ENCODE data around the gene SH2B3. TPM values are rescaled to one million over a fixed set of nuclear protein-coding genes. Genes with fewer than 3 reads are reported as not detected.
A peak's percentile ranks its signal among the peaks of the same experiment; 100 is the strongest.

Gene SH2B3
- total and polyA plus RNA-seq, 10 donors, result 11.5 to 105 (median 81.9) TPM

GRCh38 chr12:111430433-111431353 is 25.0 kb downstream of the SH2B3 start:
- peaks cover 0 to 21% (median 0%) of the 10 kb centered on the region in 6 donors for H3K36me3 ChIP-seq
- intact Hi-C loops (cut with DNase I; ENCODE audit: low total_unique reads), result no loop called here
- peaks cover 94 to 100% (median 100%) of the 10 kb centered on the region in 6 donors for H3K4me1 ChIP-seq
- 5 to 7% (median 6%) methylated on average over 9 to 17 of the region's 17 CpGs for WGBS, 5 donors
- TF ChIP-seq POLR2AphosphoS5 (IDR thresholded peaks at IDR 0.05) (peak; percentile 39 to 62 (median 45)), POLR2A (IDR thresholded peaks at IDR 0.05) (no peak)
- TF ChIP-seq, protein P1, sequence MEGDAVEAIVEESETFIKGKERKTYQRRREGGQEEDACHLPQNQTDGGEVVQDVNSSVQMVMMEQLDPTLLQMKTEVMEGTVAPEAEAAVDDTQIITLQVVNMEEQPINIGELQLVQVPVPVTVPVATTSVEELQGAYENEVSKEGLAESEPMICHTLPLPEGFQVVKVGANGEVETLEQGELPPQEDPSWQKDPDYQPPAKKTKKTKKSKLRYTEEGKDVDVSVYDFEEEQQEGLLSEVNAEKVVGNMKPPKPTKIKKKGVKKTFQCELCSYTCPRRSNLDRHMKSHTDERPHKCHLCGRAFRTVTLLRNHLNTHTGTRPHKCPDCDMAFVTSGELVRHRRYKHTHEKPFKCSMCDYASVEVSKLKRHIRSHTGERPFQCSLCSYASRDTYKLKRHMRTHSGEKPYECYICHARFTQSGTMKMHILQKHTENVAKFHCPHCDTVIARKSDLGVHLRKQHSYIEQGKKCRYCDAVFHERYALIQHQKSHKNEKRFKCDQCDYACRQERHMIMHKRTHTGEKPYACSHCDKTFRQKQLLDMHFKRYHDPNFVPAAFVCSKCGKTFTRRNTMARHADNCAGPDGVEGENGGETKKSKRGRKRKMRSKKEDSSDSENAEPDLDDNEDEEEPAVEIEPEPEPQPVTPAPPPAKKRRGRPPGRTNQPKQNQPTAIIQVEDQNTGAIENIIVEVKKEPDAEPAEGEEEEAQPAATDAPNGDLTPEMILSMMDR (IDR thresholded peaks at IDR 0.05 in 8 of 11, conservative IDR thresholded peaks at IDR 0.05 in 3 of 11), result peak in 3 of 11 experiments; percentile 13 to 31 (median 14)
- H3K9me3 ChIP-seq, result no peaks in the 10 kb centered on the region
- H3K27me3 ChIP-seq (replicated peaks in 1 of 7), result no peaks in the 10 kb centered on the region
- H3K27ac ChIP-seq, result peak overlapping the region; percentile 89 to 95 (median 92)
- no peak for DNase-seq
- peak overlapping the region in 7 of 8 donors; percentile 3 to 58 (median 19) for H3K4me3 ChIP-seq

GRCh38 chr12:111431772-111432171 is 26.0 kb downstream of the SH2B3 start:
- TF ChIP-seq, protein P1 (IDR thresholded peaks at IDR 0.05 in 8 of 11, conservative IDR thresholded peaks at IDR 0.05 in 3 of 11), result no peak
- TF ChIP-seq POLR2A (IDR thresholded peaks at IDR 0.05), result no peak
- no peak for TF ChIP-seq POLR2AphosphoS5 (IDR thresholded peaks at IDR 0.05)
- Histone ChIP-seq H3K36me3 (peaks cover 0 to 19% (median 0%) of the 10 kb centered on the region in 6 donors), H3K4me1 (peaks cover 94 to 100% (median 100%) of the 10 kb centered on the region in 6 donors), H3K27ac (peak overlapping the region; percentile 89 to 95 (median 92)), H3K9me3 (no peaks in the 10 kb centered on the region), H3K4me3 (no peak overlapping the region), H3K27me3 (replicated peaks in 1 of 7) (no peaks in the 10 kb centered on the region)
- WGBS, 5 donors, result 80 to 89% (median 84%) methylated on average over 6 of the region's 6 CpGs
- DNase-seq, result no peak
- intact Hi-C loops (cut with DNase I; ENCODE audit: low total_unique reads), result no loop called here

DNA sequence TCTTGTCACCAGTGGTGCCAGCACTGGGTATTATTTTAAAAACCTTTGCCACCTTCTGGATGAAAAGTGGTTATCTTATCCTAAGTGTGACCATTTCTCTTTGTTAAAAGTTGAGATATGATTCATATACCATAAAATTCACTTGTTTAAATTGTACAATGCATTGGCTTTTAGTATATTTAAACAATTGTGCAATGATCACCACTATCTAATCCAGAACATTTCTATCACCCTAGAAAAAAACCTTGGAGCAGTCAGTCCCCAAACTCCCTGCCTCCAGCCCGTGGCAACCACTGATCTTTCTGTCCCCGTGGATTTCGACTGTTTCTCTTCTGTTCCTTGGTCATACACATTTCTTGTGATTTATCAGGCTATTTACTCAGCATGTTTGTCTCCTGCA is 28.3 kb downstream of the SH2B3 start:
- intact Hi-C loops (cut with DNase I; ENCODE audit: low total_unique reads), result no loop called here
- peaks cover 0 to 10% (median 0%) of the 10 kb centered on the region in 6 donors for H3K36me3 ChIP-seq
- peaks cover 95 to 100% (median 100%) of the 10 kb centered on the region in 6 donors for H3K4me1 ChIP-seq
- peak overlapping the region; percentile 89 to 95 (median 92) for H3K27ac ChIP-seq
- TF ChIP-seq, protein P1 (IDR thresholded peaks at IDR 0.05 in 8 of 11, conservative IDR thresholded peaks at IDR 0.05 in 3 of 11), result no peak
- TF ChIP-seq POLR2AphosphoS5 (IDR thresholded peaks at IDR 0.05), result no peak
- no peak for TF ChIP-seq POLR2A (IDR thresholded peaks at IDR 0.05)
- peak overlapping the region in 2 of 8 donors; percentile 6 to 54 for H3K4me3 ChIP-seq
- H3K27me3 ChIP-seq (replicated peaks in 1 of 7), result no peaks in the 10 kb centered on the region
- DNase-seq, result no peak
- WGBS, 5 donors, result 26 to 50% (median 46%) methylated on average over 3 of the region's 3 CpGs
- H3K9me3 ChIP-seq, result no peaks in the 10 kb centered on the region
